ENCODE results near the gene FIBCD1. TPM values are rescaled to one million over a fixed set of nuclear protein-coding genes. Genes with fewer than 3 reads are reported as not detected.

The FIBCD1 gene, protein sequence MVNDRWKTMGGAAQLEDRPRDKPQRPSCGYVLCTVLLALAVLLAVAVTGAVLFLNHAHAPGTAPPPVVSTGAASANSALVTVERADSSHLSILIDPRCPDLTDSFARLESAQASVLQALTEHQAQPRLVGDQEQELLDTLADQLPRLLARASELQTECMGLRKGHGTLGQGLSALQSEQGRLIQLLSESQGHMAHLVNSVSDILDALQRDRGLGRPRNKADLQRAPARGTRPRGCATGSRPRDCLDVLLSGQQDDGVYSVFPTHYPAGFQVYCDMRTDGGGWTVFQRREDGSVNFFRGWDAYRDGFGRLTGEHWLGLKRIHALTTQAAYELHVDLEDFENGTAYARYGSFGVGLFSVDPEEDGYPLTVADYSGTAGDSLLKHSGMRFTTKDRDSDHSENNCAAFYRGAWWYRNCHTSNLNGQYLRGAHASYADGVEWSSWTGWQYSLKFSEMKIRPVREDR
- total RNA-seq: 1 to 10 TPM in 1 of 4 donors, not detected in 3; 3.3 TPM

DNA sequence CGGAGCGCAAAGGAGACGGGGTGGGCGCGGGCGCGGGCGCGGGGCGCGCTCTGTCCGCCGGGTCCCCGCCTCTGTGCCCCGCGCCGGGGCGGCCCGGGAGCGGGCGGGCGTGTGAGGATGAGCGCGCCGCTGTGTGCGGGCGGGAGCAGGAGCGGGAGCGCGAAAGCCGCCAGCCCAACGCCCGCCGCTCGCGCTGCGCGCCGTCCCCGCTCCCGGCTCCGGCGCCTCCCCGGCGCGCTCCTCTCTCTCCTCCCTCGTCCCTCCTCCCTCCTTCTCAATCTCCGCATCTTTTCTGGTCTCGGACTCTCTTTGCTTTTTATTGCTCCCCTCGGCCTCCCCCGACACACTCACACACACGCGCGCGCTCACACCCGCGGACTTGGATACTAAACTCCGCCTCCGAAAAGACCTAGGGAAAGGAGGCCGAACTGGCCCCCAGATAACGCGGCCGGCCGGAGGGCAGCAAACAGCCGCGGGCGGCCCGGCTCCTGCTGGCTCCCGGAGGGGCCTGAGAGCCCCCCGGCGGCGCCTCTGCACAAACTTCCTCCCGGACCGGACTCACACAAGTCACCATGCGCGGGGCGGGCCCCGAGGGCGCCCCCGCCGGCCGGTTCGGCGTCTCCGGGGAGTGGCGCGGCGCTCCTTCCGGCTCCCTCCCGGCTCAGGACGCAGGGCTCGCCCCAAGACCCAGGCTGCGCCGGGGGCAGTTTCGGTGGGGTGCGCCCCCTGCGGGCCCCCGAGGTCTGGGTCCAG lies at the start of gene FIBCD1:
Gene FIBCD1 (minus strand): TSS at position 596 of the 753 bp plus-strand sequence. CDS start 640 bp downstream, outside the sequence.
- Histone ChIP-seq H3K4me3 (peak within 1 kb of the TSS; percentile 12 to 66 (median 48)), H3K27ac (no peak within 1 kb of the TSS), H3K9me3 (no peaks in the 10 kb centered on the region), H3K4me1 (peaks cover 0 to 38% (median 12%) of the 10 kb centered on the region in 4 donors), H3K27me3 (peaks cover 0 to 32% of the 10 kb centered on the region in 2 donors), H3K36me3 (no peaks in the 10 kb centered on the region)
- TF ChIP-seq CTCF (IDR thresholded peaks at IDR 0.05): peak in 2 of 6 experiments; percentile 8 to 11
- TF ChIP-seq POLR2A (IDR thresholded peaks at IDR 0.05): no peak
- peak in 2 of 3 donors; percentile 52 to 70 for DNase-seq

DNA sequence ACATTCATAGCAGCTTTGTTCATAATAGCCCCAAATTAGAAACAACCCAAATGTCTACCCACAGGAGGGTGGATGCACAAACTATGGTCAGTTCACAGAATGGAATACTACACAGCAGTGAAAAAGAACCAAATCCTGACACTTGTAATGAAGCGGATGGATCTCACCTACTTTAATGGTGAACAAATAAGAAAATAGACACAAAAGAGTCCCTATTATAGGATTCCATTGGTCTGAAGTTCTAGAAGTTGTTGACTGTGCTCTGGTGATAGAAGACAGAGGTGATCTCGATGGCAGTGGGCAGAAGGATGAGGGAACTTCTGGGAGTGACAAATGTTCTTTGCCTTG lies 49.3 kb upstream of the FIBCD1 start:
- Histone ChIP-seq H3K36me3 (no peaks in the 10 kb centered on the region), H3K27ac (no peak overlapping the region), H3K27me3 (no peaks in the 10 kb centered on the region), H3K9me3 (no peaks in the 10 kb centered on the region), H3K4me1 (no peaks in the 10 kb centered on the region), H3K4me3 (no peak overlapping the region)
- no peak for DNase-seq
- no peak for TF ChIP-seq CTCF (IDR thresholded peaks at IDR 0.05)
- TF ChIP-seq POLR2A (IDR thresholded peaks at IDR 0.05): no peak

- Histone ChIP-seq H3K27ac (no peak overlapping the region), H3K9me3 (no peaks in the 10 kb centered on the region), H3K36me3 (no peaks in the 10 kb centered on the region), H3K4me3 (no peak overlapping the region), H3K27me3 (no peaks in the 10 kb centered on the region), H3K4me1 (no peaks in the 10 kb centered on the region)
- TF ChIP-seq CTCF (IDR thresholded peaks at IDR 0.05) (no peak), POLR2A (IDR thresholded peaks at IDR 0.05) (no peak)
- DNase-seq: no peak
These were observed 48.8 kb upstream of the FIBCD1 start for GRCh38 chr9:130987738-130988399.

GRCh38 chr9:130987054-130987453 lies 48.0 kb upstream of the FIBCD1 start:
- Histone ChIP-seq H3K36me3 (no peaks in the 10 kb centered on the region), H3K27ac (no peak overlapping the region), H3K4me1 (no peaks in the 10 kb centered on the region), H3K27me3 (no peaks in the 10 kb centered on the region), H3K4me3 (no peak overlapping the region), H3K9me3 (no peaks in the 10 kb centered on the region)
- TF ChIP-seq CTCF (IDR thresholded peaks at IDR 0.05) (no peak), POLR2A (IDR thresholded peaks at IDR 0.05) (no peak)
- no peak for DNase-seq

GRCh38 chr9:130986356-130986965 lies 47.4 kb upstream of the FIBCD1 start:
- no peaks in the 10 kb centered on the region for H3K27me3 ChIP-seq

More at GRCh38 chr9:130986356-130986965, 47.4 kb upstream of the FIBCD1 start:
- Histone ChIP-seq H3K27ac (no peak overlapping the region), H3K4me3 (no peak overlapping the region), H3K9me3 (no peaks in the 10 kb centered on the region), H3K36me3 (no peaks in the 10 kb centered on the region), H3K4me1 (no peaks in the 10 kb centered on the region)
- no peak for DNase-seq
- TF ChIP-seq CTCF (IDR thresholded peaks at IDR 0.05): no peak
- TF ChIP-seq POLR2A (IDR thresholded peaks at IDR 0.05): no peak
